ENCODE measurements around the gene HELZ2.

- TF ChIP-seq CTCF (IDR thresholded peaks at IDR 0.05) (no peak), POLR2AphosphoS5 (IDR thresholded peaks at IDR 0.05) (no peak), POLR2A (IDR thresholded peaks at IDR 0.05) (peak; percentile 42)
These were observed 20.6 kb downstream of the HELZ2 start for GRCh38 chr20:63553251-63553932.
